ENCODE results near the gene CMC4. TPM values are rescaled to one million over a fixed set of nuclear protein-coding genes. Genes with fewer than 3 reads are reported as not detected.

Gene CMC4
- total and polyA plus RNA-seq, 2 of the 4 experiments (the other 2 are of a cell fraction): 6.4 to 8.4 TPM

- H4K20me1 ChIP-seq (ENCODE audit: insufficient read depth, low read length): no peaks in the 10 kb centered on the region
- no peak overlapping the region for H4K5ac ChIP-seq (ENCODE audit: low read depth, low read length)
- H2AK9ac ChIP-seq (replicated peaks; ENCODE audit: low read depth, low read length, poor library complexity): peak overlapping the region; percentile 50
- peak overlapping the region; percentile 52; the same call in 1 of the 2 replicates for H4K91ac ChIP-seq (ENCODE audit: insufficient read depth, low read depth, low read length)
- H2AK5ac ChIP-seq (ENCODE audit: low read depth, low read length): no peak overlapping the region
- H3K4me1 ChIP-seq (ENCODE audit: control insufficient read depth, insufficient read depth, low read length): peaks cover 3% of the 10 kb centered on the region; the same call in 1 of the 2 replicates
- peak overlapping the region; percentile 87 for H3K27ac ChIP-seq (ENCODE audit: insufficient read depth, low read length)
- H3K36me3 ChIP-seq (ENCODE audit: control insufficient read depth, insufficient read depth, low read length): no peaks in the 10 kb centered on the region; the same call in 1 of the 2 replicates
- no CpG with 5 or more reads among the region's 16 CpGs for WGBS, 2 experiments (ENCODE audit: extremely low coverage in 2 of 2, insufficient read length in 1 of 2)
- no peaks in the 10 kb centered on the region for H3K9me3 ChIP-seq (ENCODE audit: control insufficient read depth, insufficient read depth, low read length)
- BruUV-seq (replicated peaks): no TSS peak
- H2AFZ ChIP-seq (replicated peaks; ENCODE audit: low read length, poor library complexity): peak overlapping the region; percentile 83
- dilution Hi-C loops (cut with HindIII; ENCODE audit: low sequenced_read_pairs, unreplicated experiment) (no loop called here), in situ Hi-C loops (cut with MboI; ENCODE audit: low sequenced_read_pairs) (no loop called here), intact Hi-C loops (cut with micrococcal nuclease) (loop anchor here (2.0 to 5.0 kb wide), 2 partner anchors 44 to 88 kb away; partner anchors contain the start of gene FUNDC2)
- ChIA-PET POLR2A (ENCODE audit: unreplicated experiment) (no interaction called here), CTCF (no interaction called here)
- ATAC-seq (ENCODE audit: low read depth) (peak; percentile 8), DNase-seq (no peak)
- no peak overlapping the region for H2BK15ac ChIP-seq (ENCODE audit: low read depth, low read length)
- H2BK120ac ChIP-seq (ENCODE audit: low read depth, low read length): peak overlapping the region; percentile 26; the same call in 1 of the 2 replicates
- 0 out of 2 replicates have a peak overlapping the region, but pooled peaks have one; percentile 14 for H3K18ac ChIP-seq (ENCODE audit: low read depth, low read length)
- peak overlapping the region; percentile 48 for H2BK5ac ChIP-seq (ENCODE audit: low read depth, low read length, poor library complexity, severe bottlenecking)
- peak overlapping the region; percentile 94 for H3K4me2 ChIP-seq (ENCODE audit: low read depth, low read length)
- H3K4ac ChIP-seq (ENCODE audit: low read depth, low read length): peak overlapping the region; percentile 22; the same call in 1 of the 2 replicates
- peak overlapping the region; percentile 59 for H3K4me3 ChIP-seq (ENCODE audit: insufficient read depth, low read depth, low read length)
- H3K27me3 ChIP-seq (ENCODE audit: control insufficient read depth, insufficient read depth, low read length): no peaks in the 10 kb centered on the region
- peak overlapping the region; percentile 88 for H3K9ac ChIP-seq (ENCODE audit: low read depth, low read length)
- H3K23ac ChIP-seq (ENCODE audit: low read depth, low read length): peak overlapping the region; percentile 35; the same call in 1 of the 2 replicates
- TF ChIP-seq, protein P1, sequence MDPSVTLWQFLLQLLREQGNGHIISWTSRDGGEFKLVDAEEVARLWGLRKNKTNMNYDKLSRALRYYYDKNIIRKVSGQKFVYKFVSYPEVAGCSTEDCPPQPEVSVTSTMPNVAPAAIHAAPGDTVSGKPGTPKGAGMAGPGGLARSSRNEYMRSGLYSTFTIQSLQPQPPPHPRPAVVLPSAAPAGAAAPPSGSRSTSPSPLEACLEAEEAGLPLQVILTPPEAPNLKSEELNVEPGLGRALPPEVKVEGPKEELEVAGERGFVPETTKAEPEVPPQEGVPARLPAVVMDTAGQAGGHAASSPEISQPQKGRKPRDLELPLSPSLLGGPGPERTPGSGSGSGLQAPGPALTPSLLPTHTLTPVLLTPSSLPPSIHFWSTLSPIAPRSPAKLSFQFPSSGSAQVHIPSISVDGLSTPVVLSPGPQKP (IDR thresholded peaks at IDR 0.05; ENCODE audit: borderline replicate concordance, low read depth, low read length): no peak
- no peak overlapping the region for H2BK20ac ChIP-seq (ENCODE audit: low read depth, low read length)
- no peaks in the 10 kb centered on the region for H3K9me1 ChIP-seq (ENCODE audit: insufficient read depth, low read length)
- H4K8ac ChIP-seq (ENCODE audit: low read depth in 2 of 2, low read length in 2 of 2): peak overlapping the region; percentile 42 to 85; a peak in 2 of 4 replicates
- no peak overlapping the region for H3K14ac ChIP-seq (replicated peaks; ENCODE audit: low read depth, low read length)
- H3K79me1 ChIP-seq (ENCODE audit: low read depth in 1 of 2, low read length in 2 of 2): peaks cover 8 to 29% of the 10 kb centered on the region in 2 experiments; a peak in 3 of 4 replicates
- H3K56ac ChIP-seq (ENCODE audit: extremely low read depth, insufficient read depth, low read length): no peak overlapping the region
These were observed 317 bp downstream of the CMC4 start for GRCh38 chrX:155070663-155070974.
